ENCODE measurements around the gene ZNF827.
A peak's percentile ranks its signal among the peaks of the same experiment; 100 is the strongest.

Gene ZNF827

DNA sequence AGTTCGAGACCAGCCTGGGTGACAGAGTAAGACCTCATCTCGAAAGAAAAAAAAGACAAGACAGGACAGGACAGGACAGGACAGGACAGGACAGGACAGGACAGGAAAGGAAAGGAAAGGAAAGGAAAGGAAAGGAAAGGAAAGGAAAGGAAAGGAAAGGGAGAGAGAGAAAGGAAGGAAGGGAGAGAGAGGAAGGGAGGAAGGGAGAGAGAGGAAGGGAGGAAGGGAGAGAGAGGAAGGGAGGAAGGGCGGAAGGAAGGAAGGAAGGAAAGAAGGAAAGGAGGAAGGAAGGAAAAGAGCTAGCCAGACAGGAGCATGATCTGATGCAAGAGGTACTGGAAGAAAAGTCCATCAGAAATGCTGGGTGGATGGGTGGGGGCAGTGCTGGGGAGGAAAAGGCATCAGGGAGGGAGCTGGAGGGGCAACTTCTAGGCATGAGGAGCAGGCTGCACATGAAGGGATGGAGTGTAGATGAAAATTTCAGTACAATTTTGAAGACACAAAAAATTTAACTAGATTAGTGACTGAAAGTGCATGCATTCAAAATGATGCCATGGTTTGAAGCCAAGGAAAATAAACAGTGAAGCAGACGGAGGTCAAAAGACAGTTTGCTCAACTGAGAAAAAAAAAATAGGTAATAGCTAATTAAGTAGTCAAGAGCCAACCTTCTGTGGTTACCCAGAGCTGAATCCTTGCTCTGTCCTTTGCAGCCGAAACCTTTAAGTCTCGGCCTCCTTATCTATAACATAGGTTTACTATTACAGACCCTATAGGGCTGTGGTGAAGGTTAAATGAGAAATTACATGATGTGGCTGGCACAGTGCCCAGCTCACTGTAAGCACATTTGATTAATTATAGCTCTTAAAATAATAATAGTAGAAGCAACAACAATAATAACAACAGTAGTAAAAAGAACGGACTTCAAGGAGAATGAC is 59.9 kb downstream of the ZNF827 start (continued):
- TF ChIP-seq, protein P1, sequence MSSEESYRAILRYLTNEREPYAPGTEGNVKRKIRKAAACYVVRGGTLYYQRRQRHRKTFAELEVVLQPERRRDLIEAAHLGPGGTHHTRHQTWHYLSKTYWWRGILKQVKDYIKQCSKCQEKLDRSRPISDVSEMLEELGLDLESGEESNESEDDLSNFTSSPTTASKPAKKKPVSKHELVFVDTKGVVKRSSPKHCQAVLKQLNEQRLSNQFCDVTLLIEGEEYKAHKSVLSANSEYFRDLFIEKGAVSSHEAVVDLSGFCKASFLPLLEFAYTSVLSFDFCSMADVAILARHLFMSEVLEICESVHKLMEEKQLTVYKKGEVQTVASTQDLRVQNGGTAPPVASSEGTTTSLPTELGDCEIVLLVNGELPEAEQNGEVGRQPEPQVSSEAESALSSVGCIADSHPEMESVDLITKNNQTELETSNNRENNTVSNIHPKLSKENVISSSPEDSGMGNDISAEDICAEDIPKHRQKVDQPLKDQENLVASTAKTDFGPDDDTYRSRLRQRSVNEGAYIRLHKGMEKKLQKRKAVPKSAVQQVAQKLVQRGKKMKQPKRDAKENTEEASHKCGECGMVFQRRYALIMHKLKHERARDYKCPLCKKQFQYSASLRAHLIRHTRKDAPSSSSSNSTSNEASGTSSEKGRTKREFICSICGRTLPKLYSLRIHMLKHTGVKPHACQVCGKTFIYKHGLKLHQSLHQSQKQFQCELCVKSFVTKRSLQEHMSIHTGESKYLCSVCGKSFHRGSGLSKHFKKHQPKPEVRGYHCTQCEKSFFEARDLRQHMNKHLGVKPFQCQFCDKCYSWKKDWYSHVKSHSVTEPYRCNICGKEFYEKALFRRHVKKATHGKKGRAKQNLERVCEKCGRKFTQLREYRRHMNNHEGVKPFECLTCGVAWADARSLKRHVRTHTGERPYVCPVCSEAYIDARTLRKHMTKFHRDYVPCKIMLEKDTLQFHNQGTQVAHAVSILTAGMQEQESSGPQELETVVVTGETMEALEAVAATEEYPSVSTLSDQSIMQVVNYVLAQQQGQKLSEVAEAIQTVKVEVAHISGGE (tag by site-specific recombination; conservative IDR thresholded peaks at IDR 0.05; ENCODE audit: low read depth), result no peak
- no peak for TF ChIP-seq OVOL3 (tag by site-specific recombination; IDR thresholded peaks at IDR 0.05)
- TF ChIP-seq BCL11A (tag by site-specific recombination; IDR thresholded peaks at IDR 0.05; ENCODE audit: low read depth), result no peak
- TF ChIP-seq, protein P2, sequence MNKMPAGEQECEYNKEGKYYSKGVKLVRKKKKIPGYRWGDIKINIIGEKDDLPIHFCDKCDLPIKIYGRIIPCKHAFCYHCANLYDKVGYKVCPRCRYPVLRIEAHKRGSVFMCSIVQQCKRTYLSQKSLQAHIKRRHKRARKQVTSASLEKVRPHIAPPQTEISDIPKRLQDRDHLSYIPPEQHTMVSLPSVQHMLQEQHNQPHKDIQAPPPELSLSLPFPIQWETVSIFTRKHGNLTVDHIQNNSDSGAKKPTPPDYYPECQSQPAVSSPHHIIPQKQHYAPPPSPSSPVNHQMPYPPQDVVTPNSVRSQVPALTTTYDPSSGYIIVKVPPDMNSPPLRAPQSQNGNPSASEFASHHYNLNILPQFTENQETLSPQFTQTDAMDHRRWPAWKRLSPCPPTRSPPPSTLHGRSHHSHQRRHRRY (tag by site-specific recombination; IDR thresholded peaks at IDR 0.05), result no peak
- TF ChIP-seq ZNF146 (tag by site-specific recombination; IDR thresholded peaks at IDR 0.05), result no peak
- 0 out of 2 replicates have a peak, but pooled peaks have one; percentile 37 for TF ChIP-seq ZNF629 (tag by site-specific recombination; IDR thresholded peaks at IDR 0.05)
- peak; percentile 57; the same call in 1 of the 2 replicates for TF ChIP-seq ZNF10 (tag by site-specific recombination; IDR thresholded peaks at IDR 0.05)
- no peak for TF ChIP-seq KLF7 (tag by site-specific recombination; IDR thresholded peaks at IDR 0.05; ENCODE audit: borderline replicate concordance)
- no peak for TF ChIP-seq ZSCAN5A (tag by site-specific recombination; IDR thresholded peaks at IDR 0.05)
- no peak for TF ChIP-seq KLF16 (tag by site-specific recombination; IDR thresholded peaks at IDR 0.05)
- no peak for TF ChIP-seq ZNF830 (tag by site-specific recombination; IDR thresholded peaks at IDR 0.05; ENCODE audit: low read depth)
- no peak for TF ChIP-seq GLIS1 (tag by site-specific recombination; IDR thresholded peaks at IDR 0.05)
- TF ChIP-seq ZNF19 (tag by site-specific recombination; IDR thresholded peaks at IDR 0.05; ENCODE audit: low read depth), result no peak
- no peak for TF ChIP-seq ZNF391 (tag by site-specific recombination; IDR thresholded peaks at IDR 0.05; ENCODE audit: borderline replicate concordance, low read depth)
- no peak for TF ChIP-seq ZNF223 (tag by site-specific recombination; IDR thresholded peaks at IDR 0.05)
- TF ChIP-seq SCRT2 (tag by site-specific recombination; IDR thresholded peaks at IDR 0.05), result no peak
- peak; percentile 53; the same call in 1 of the 2 replicates for TF ChIP-seq ZNF362 (tag by site-specific recombination; IDR thresholded peaks at IDR 0.05)
- TF ChIP-seq ZNF350 (tag by site-specific recombination; IDR thresholded peaks at IDR 0.05), result 0 out of 2 replicates have a peak, but pooled peaks have one; percentile 44
- TF ChIP-seq, protein P3, sequence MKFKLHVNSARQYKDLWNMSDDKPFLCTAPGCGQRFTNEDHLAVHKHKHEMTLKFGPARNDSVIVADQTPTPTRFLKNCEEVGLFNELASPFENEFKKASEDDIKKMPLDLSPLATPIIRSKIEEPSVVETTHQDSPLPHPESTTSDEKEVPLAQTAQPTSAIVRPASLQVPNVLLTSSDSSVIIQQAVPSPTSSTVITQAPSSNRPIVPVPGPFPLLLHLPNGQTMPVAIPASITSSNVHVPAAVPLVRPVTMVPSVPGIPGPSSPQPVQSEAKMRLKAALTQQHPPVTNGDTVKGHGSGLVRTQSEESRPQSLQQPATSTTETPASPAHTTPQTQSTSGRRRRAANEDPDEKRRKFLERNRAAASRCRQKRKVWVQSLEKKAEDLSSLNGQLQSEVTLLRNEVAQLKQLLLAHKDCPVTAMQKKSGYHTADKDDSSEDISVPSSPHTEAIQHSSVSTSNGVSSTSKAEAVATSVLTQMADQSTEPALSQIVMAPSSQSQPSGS (tag by site-specific recombination; IDR thresholded peaks at IDR 0.05; ENCODE audit: low read depth), result no peak
- no peak for TF ChIP-seq ZNF544 (tag by site-specific recombination; IDR thresholded peaks at IDR 0.05)
- TF ChIP-seq, protein P4, sequence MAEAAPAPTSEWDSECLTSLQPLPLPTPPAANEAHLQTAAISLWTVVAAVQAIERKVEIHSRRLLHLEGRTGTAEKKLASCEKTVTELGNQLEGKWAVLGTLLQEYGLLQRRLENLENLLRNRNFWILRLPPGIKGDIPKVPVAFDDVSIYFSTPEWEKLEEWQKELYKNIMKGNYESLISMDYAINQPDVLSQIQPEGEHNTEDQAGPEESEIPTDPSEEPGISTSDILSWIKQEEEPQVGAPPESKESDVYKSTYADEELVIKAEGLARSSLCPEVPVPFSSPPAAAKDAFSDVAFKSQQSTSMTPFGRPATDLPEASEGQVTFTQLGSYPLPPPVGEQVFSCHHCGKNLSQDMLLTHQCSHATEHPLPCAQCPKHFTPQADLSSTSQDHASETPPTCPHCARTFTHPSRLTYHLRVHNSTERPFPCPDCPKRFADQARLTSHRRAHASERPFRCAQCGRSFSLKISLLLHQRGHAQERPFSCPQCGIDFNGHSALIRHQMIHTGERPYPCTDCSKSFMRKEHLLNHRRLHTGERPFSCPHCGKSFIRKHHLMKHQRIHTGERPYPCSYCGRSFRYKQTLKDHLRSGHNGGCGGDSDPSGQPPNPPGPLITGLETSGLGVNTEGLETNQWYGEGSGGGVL (tag by site-specific recombination; IDR thresholded peaks at IDR 0.05), result peak; percentile 90
- TF ChIP-seq, protein P5, sequence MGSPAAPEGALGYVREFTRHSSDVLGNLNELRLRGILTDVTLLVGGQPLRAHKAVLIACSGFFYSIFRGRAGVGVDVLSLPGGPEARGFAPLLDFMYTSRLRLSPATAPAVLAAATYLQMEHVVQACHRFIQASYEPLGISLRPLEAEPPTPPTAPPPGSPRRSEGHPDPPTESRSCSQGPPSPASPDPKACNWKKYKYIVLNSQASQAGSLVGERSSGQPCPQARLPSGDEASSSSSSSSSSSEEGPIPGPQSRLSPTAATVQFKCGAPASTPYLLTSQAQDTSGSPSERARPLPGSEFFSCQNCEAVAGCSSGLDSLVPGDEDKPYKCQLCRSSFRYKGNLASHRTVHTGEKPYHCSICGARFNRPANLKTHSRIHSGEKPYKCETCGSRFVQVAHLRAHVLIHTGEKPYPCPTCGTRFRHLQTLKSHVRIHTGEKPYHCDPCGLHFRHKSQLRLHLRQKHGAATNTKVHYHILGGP (tag by site-specific recombination; IDR thresholded peaks at IDR 0.05), result no peak
- TF ChIP-seq ZFP41 (tag by site-specific recombination; IDR thresholded peaks at IDR 0.05; ENCODE audit: borderline replicate concordance), result no peak
- TF ChIP-seq ZNF501 (tag by site-specific recombination; IDR thresholded peaks at IDR 0.05), result 0 out of 2 replicates have a peak, but pooled peaks have one; percentile 25
- no peak for TF ChIP-seq ZNF701 (tag by site-specific recombination; IDR thresholded peaks at IDR 0.05)
- no peak for TF ChIP-seq WT1 (tag by site-specific recombination; IDR thresholded peaks at IDR 0.05)
- TF ChIP-seq ZIC2 (tag by site-specific recombination; IDR thresholded peaks at IDR 0.05), result no peak

Data from HEK293 (cell line).